ENCODE measurements around the gene MYT1.

Gene MYT1

DNA sequence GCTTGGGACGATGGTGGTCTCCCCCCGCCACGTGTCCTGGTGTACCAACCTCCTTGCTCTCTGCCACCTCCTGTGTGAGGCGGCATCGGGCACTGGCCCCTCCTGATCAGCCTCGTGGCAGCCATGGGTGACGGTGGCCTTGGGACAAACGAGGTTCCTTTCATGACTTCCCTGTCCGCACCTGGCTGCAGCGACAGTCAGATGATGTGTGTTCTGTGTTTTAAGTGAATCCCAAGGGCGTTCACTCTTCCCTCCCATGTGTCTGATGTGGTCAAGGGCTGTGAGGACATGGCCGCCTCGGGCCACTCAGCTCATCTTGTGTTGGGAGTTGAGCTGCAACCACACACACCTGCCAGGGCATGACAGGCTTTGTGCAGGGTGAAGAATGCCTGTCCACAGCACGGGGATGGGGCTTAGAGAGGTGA is 60.9 kb downstream of the MYT1 start:
- Histone ChIP-seq H3K27ac (no peak overlapping the region), H3K36me3 (ENCODE audit: control insufficient read depth, insufficient read depth, low read length) (no peaks in the 10 kb centered on the region), H3K9me3 (ENCODE audit: control insufficient read depth, low read length) (no peaks in the 10 kb centered on the region)

DNA sequence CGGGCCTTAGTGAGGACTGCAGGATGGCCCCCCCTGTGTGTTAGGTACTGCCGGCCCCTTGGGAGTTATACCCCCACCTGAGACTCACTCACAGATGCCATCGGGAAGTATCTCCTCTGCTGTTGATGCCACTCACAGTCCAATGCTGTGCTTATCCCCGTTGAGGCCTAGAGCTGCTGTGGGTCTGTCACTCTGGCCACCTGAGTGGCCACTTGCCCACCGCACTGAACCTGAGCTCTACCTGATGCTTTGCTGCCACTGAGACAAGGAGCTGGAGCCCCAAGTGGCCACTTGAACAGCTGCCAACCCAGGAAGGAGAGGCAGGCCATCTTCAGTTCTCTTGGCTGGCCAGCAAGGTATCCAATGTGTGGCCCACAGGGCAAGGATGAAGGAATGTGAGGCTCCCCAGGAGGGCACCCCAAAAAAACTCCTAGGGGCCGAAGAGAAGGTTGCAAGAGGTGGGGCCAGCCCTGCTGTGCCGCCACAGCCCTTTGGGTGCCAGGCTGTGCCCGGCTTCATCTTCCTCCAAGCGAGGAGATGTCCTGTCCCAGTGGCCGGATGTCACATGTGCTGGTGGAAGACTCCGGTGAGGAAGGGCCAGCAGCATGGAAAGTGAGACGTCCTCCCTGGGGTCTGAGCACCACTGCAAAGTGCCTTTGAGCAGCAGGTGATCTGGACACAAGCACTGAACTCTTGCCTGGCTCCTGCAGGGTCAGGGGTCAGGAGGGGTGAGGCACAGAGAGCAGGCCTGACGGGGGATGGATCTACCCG is 61.8 kb downstream of the MYT1 start:
- Histone ChIP-seq H3K27me3 (ENCODE audit: control insufficient read depth, insufficient read depth, low read length) (no peaks in the 10 kb centered on the region), H3K36me3 (ENCODE audit: control insufficient read depth, insufficient read depth, low read length) (no peaks in the 10 kb centered on the region), H3K4me1 (peaks cover 16% of the 10 kb centered on the region), H2AFZ (no peak overlapping the region), H3K9ac (no peak overlapping the region), H3K4me3 (ENCODE audit: low read depth, low read length) (no peak overlapping the region), H3K79me2 (no peaks in the 10 kb centered on the region), H3K9me3 (ENCODE audit: control insufficient read depth, low read length) (no peaks in the 10 kb centered on the region), H3K4me2 (ENCODE audit: low read length) (no peak overlapping the region), H3K27ac (no peak overlapping the region)
- TF ChIP-seq, protein P1, sequence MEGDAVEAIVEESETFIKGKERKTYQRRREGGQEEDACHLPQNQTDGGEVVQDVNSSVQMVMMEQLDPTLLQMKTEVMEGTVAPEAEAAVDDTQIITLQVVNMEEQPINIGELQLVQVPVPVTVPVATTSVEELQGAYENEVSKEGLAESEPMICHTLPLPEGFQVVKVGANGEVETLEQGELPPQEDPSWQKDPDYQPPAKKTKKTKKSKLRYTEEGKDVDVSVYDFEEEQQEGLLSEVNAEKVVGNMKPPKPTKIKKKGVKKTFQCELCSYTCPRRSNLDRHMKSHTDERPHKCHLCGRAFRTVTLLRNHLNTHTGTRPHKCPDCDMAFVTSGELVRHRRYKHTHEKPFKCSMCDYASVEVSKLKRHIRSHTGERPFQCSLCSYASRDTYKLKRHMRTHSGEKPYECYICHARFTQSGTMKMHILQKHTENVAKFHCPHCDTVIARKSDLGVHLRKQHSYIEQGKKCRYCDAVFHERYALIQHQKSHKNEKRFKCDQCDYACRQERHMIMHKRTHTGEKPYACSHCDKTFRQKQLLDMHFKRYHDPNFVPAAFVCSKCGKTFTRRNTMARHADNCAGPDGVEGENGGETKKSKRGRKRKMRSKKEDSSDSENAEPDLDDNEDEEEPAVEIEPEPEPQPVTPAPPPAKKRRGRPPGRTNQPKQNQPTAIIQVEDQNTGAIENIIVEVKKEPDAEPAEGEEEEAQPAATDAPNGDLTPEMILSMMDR (IDR thresholded peaks at IDR 0.05), result no peak

More for the DNA sequence above, 60.9 kb downstream of the MYT1 start:
- H3K4me2 ChIP-seq (ENCODE audit: low read length), result no peak overlapping the region
- no peak overlapping the region for H2AFZ ChIP-seq
- no peak overlapping the region for H3K4me3 ChIP-seq (ENCODE audit: low read depth, low read length)
- H3K27me3 ChIP-seq (ENCODE audit: control insufficient read depth, insufficient read depth, low read length), result no peaks in the 10 kb centered on the region
- H3K79me2 ChIP-seq, result no peaks in the 10 kb centered on the region
- TF ChIP-seq, protein P1 (IDR thresholded peaks at IDR 0.05), result no peak
- H3K4me1 ChIP-seq, result peaks cover 16% of the 10 kb centered on the region
- H3K9ac ChIP-seq, result no peak overlapping the region

DNA sequence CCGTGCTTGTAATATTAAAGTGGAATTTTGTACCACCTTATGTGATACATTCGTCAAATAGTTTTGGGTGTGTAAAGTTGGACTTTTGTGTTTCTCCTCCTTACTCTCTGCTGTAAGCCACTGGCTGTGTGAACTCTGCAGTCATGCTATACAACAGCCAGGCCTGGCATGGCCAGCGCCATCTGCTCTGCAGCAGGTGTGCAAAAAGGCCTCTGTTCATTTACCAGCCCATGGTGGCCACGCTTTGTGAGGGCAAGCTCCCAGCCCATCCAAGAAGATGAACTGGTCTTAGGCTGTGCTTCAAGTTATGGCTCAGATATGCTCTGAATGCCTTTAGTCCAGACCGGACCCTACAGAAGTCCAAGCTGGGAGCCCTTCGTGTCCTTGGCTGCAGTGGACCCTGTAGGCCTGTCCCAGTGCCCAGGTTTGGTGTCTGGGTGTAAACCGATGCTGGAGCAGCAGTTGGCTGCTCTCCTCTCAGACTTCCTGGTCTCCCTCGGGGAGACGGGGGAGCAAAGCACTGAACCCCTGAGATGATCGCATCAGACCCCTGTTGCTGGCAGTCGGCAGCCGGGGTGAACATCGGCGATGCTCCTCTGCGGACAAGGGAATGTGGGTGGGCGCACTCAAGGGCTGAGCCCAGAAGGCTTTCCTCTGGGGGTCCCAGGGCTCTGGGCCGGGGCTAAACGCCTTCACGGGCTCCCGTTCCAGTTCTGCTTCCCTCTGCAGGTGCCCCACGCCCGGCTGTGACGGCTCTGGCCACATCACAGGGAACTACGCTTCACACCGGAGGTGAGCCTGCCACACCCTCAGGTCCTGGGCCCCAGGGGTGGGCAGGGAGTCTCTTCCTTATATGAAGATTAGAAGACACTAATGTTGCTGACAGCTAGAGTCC is 62.7 kb downstream of the MYT1 start:
- TF ChIP-seq, protein P1 (IDR thresholded peaks at IDR 0.05), result no peak
- no peak overlapping the region for H2AFZ ChIP-seq
- H3K36me3 ChIP-seq (ENCODE audit: control insufficient read depth, insufficient read depth, low read length), result no peaks in the 10 kb centered on the region

DNA sequence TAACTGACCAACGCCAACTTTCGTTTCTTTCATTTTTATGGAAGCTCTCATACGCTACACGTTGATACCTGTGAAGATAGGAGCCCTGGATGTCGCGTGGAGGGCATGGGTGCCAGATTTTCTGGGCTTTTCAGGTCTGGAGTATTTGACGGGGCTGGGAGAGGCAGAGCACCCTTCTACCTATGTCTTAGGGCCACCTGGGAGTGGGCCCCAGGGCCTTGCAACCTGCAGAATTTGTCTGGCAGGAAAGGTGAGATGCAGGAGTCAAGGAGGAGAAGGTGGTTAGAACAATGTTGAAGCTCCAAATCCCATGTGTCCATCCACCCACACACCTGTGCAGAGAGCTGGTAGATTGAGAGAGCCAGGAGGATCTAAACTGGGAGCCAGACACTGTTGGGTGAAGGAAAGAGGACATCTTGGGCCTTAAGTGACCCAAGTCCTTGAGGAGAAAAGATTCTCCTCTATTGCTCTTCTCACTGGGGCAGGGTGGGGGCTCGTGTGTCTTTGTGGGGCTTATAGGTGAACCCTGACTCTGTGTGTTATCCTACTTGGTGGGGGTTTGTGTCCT is 63.9 kb downstream of the MYT1 start:
- H2AFZ ChIP-seq, result no peak overlapping the region
- no peaks in the 10 kb centered on the region for H3K36me3 ChIP-seq (ENCODE audit: control insufficient read depth, insufficient read depth, low read length)
- no peak overlapping the region for H3K4me2 ChIP-seq (ENCODE audit: low read length)
- H3K4me1 ChIP-seq, result peaks cover 16% of the 10 kb centered on the region
- H3K9ac ChIP-seq, result no peak overlapping the region
- no peaks in the 10 kb centered on the region for H3K9me3 ChIP-seq (ENCODE audit: control insufficient read depth, low read length)
- no peak overlapping the region for H3K27ac ChIP-seq
- TF ChIP-seq, protein P1 (IDR thresholded peaks at IDR 0.05), result no peak
- no peaks in the 10 kb centered on the region for H3K79me2 ChIP-seq
- H3K27me3 ChIP-seq (ENCODE audit: control insufficient read depth, insufficient read depth, low read length), result no peaks in the 10 kb centered on the region
- no peak overlapping the region for H3K4me3 ChIP-seq (ENCODE audit: low read depth, low read length)

More for the DNA sequence above, 62.7 kb downstream of the MYT1 start:
- no peak overlapping the region for H3K9ac ChIP-seq
- no peaks in the 10 kb centered on the region for H3K27me3 ChIP-seq (ENCODE audit: control insufficient read depth, insufficient read depth, low read length)
- H3K79me2 ChIP-seq, result no peaks in the 10 kb centered on the region
- no peak overlapping the region for H3K27ac ChIP-seq
- no peak overlapping the region for H3K4me2 ChIP-seq (ENCODE audit: low read length)
- no peak overlapping the region for H3K4me3 ChIP-seq (ENCODE audit: low read depth, low read length)
- H3K9me3 ChIP-seq (ENCODE audit: control insufficient read depth, low read length), result no peaks in the 10 kb centered on the region
- H3K4me1 ChIP-seq, result peaks cover 16% of the 10 kb centered on the region
